HG02885 (cell line): ENCODE data around the gene ZBTB16.

Experiments
- ATAC-seq: cut with Tn5 transposase; IDR thresholded peaks from one replicate; pipeline ENCODE4 v1.9.1; 2021; ENCODE audit warnings: mild to moderate bottlenecking; ENCODE audit not compliant: unreplicated experiment, poor library complexity

The ZBTB16 gene

GRCh38 chr11:114195981-114196731 lies 136.6 kb downstream of the ZBTB16 start:
- no peak for ATAC-seq

- ATAC-seq, result no peak
These were observed 137.6 kb downstream of the ZBTB16 start for GRCh38 chr11:114196997-114197703.

- ATAC-seq, result no peak
These were observed 138.4 kb downstream of the ZBTB16 start for GRCh38 chr11:114197799-114198500.

- ATAC-seq, result no peak
These were observed 139.5 kb downstream of the ZBTB16 start for GRCh38 chr11:114199051-114199450.

- ATAC-seq, result no peak
These were observed 141.0 kb downstream of the ZBTB16 start for GRCh38 chr11:114200351-114201133.

GRCh38 chr11:114201219-114201618 lies 141.7 kb downstream of the ZBTB16 start:
- ATAC-seq, result no peak

GRCh38 chr11:114202011-114202609 lies 142.6 kb downstream of the ZBTB16 start:
- ATAC-seq, result no peak

GRCh38 chr11:114207096-114207495 lies 147.6 kb downstream of the ZBTB16 start:
- no peak for ATAC-seq

GRCh38 chr11:114208377-114208776 lies 148.9 kb downstream of the ZBTB16 start:
- no peak for ATAC-seq

GRCh38 chr11:114209343-114209742 lies 149.8 kb downstream of the ZBTB16 start:
- no peak for ATAC-seq

GRCh38 chr11:114209904-114210303 lies 150.4 kb downstream of the ZBTB16 start:
- ATAC-seq, result no peak

GRCh38 chr11:114211444-114212121 lies 152.1 kb downstream of the ZBTB16 start:
- ATAC-seq, result no peak

GRCh38 chr11:114213622-114214021 lies 154.1 kb downstream of the ZBTB16 start:
- ATAC-seq, result no peak

GRCh38 chr11:114215428-114215827 lies 155.9 kb downstream of the ZBTB16 start:
- no peak for ATAC-seq

- no peak for ATAC-seq
These were observed 156.6 kb downstream of the ZBTB16 start for GRCh38 chr11:114215871-114216795.

GRCh38 chr11:114216796-114217180 lies 157.3 kb downstream of the ZBTB16 start:
- no peak for ATAC-seq

GRCh38 chr11:114218508-114218907 lies 159.0 kb downstream of the ZBTB16 start:
- ATAC-seq, result no peak

GRCh38 chr11:114219559-114220349 lies 160.2 kb downstream of the ZBTB16 start:
- no peak for ATAC-seq
